K562 (cell line): ENCODE data around the gene JUND. TPM values are rescaled to one million over a fixed set of nuclear protein-coding genes. Genes with fewer than 3 reads are reported as not detected.

ENCODE experiments used
- ARHGAP35 ChIP-seq: fragments of 450-650 bp; IDR thresholded peaks from 2 replicates; pipeline ENCODE4 v1.6.1; 2018; ENCODE audit not compliant: partially characterized antibody
- CTBP1 ChIP-seq: fragments of 450-650 bp; IDR thresholded peaks from 2 replicates; pipeline ENCODE4 v1.6.1; 2016; ENCODE audit warnings: borderline replicate concordance
- HDAC2 ChIP-seq: fragments of 450-650 bp; IDR thresholded peaks from 2 replicates; pipeline ENCODE4 v1.6.1; 2016; ENCODE audit warnings: mild to moderate bottlenecking
- HNRNPLL ChIP-seq: fragments of 200-400 bp; formaldehyde crosslinking; IDR thresholded peaks from 2 replicates; pipeline ENCODE4 v1.6.1; 2017; ENCODE audit warnings: low read length, low read depth, mild to moderate bottlenecking; ENCODE audit not compliant: poor library complexity, severe bottlenecking
- L3MBTL2 ChIP-seq: fragments of 450-650 bp; IDR thresholded peaks from 2 replicates; pipeline ENCODE4 v1.6.1; 2016; ENCODE audit warnings: mild to moderate bottlenecking, moderate library complexity
- LEF1 ChIP-seq: fragments of 450-650 bp; IDR thresholded peaks from 2 replicates; pipeline ENCODE4 v1.6.1; 2016; ENCODE audit warnings: mild to moderate bottlenecking
- MTA3 ChIP-seq: fragments of 450-650 bp; formaldehyde crosslinking; IDR thresholded peaks from 2 replicates; pipeline ENCODE4 v1.6.1; 2017; ENCODE audit warnings: mild to moderate bottlenecking, borderline replicate concordance
- PTTG1 ChIP-seq: fragments of 450-650 bp; IDR thresholded peaks from 2 replicates; pipeline ENCODE4 v1.6.1; 2016; ENCODE audit warnings: low read depth, mild to moderate bottlenecking, missing genetic modification characterization, missing compliant biosample characterization
- PYGO2 ChIP-seq: fragments of 450-650 bp; IDR thresholded peaks from 2 replicates; pipeline ENCODE4 v1.6.1; 2016; ENCODE audit warnings: mild to moderate bottlenecking, missing genetic modification characterization, moderate library complexity, missing compliant biosample characterization
- RBM25 ChIP-seq: fragments of 200-400 bp; formaldehyde crosslinking; IDR thresholded peaks from 2 replicates; pipeline ENCODE4 v1.6.1; 2018; ENCODE audit warnings: low read length, low read depth, moderate library complexity; ENCODE audit not compliant: severe bottlenecking
- RUNX1 ChIP-seq: sonication (generic); IDR thresholded peaks from 2 replicates; pipeline ENCODE4 v1.6.1; 2016; ENCODE audit warnings: antibody characterized with exemption, low read depth
- SOX6 ChIP-seq: fragments of 450-650 bp; IDR thresholded peaks from 2 replicates; pipeline ENCODE4 v1.6.1; 2014; ENCODE audit warnings: mild to moderate bottlenecking
- TFAP4 ChIP-seq: sonication (generic); formaldehyde crosslinking; IDR thresholded peaks from 2 replicates; pipeline ENCODE4 v1.8.0; 2022; ENCODE audit warnings: missing genetic modification reagents, mild to moderate bottlenecking, moderate library complexity, borderline replicate concordance
- ZBTB1 ChIP-seq: sonication (generic); formaldehyde crosslinking; IDR thresholded peaks from 2 replicates; pipeline ENCODE4 v1.8.1; 2023; ENCODE audit warnings: missing genetic modification reagents, low read depth, mild to moderate bottlenecking, borderline replicate concordance
- polyA plus RNA-seq, 8 experiments: library from polyadenylated mRNA; depleted of rRNA in 4 of 8; stranded (reverse) in 5 of 8; unstranded in 3 of 8; fragments of >200 nt; fragmentation: Nextera tagmentation in 2 of 8; fragmentation: Illumina TruSeq in 1 of 8; extraction: Ambion mirVana in 2 of 8; extraction: Trizol in 1 of 8; gene quantifications; 2 replicates each; pipeline versions ENCODE4 v1.2.1 to v1.2.3, GENCODE V29; 2011 to 2014; ENCODE audit warnings: inconsistent platforms in 1 of 8, missing spikeins in 1 of 8
- total RNA-seq, 7 experiments: library from RNA; depleted of rRNA in 6 of 7; stranded (reverse); fragments of >200 nt in 6 of 7; fragmentation: Illumina TruSeq in 2 of 7; extraction: Trizol in 2 of 7; gene quantifications; 2 replicates each; pipeline versions ENCODE4 v1.2.1 to v1.2.3, GENCODE V29; 2011 to 2021; ENCODE audit warnings: low replicate concordance in 1 of 7
- TF ChIP-seq, protein P1 (sequence below): fragments of 250-450 bp; sonication (Bioruptor Pico); IDR thresholded peaks from 2 replicates; pipeline ENCODE4 v1.5.0; 2021
- TF ChIP-seq, protein P2 (sequence below), 2 experiments: fragments of 450-650 bp; formaldehyde crosslinking in 1 of 2; IDR thresholded peaks; 2 replicates each; pipeline versions ENCODE4 v1.4.0 to v1.6.1; 2014 to 2020; ENCODE audit warnings: mild to moderate bottlenecking in 2 of 2, borderline replicate concordance in 1 of 2, low read depth in 1 of 2
- TF ChIP-seq, protein P3 (sequence below): sonication (generic); formaldehyde crosslinking; IDR thresholded peaks from 2 replicates; pipeline ENCODE4 v1.9.0; 2022; ENCODE audit warnings: mild to moderate bottlenecking, missing genetic modification reagents

JUND gene
- total and polyA plus RNA-seq, 9 of the 15 experiments (the other 6 are each of a cell fraction or from before 2014, with no cell fraction given), result 6.4 to 286 (median 42.3) TPM

- TF ChIP-seq, protein P1, sequence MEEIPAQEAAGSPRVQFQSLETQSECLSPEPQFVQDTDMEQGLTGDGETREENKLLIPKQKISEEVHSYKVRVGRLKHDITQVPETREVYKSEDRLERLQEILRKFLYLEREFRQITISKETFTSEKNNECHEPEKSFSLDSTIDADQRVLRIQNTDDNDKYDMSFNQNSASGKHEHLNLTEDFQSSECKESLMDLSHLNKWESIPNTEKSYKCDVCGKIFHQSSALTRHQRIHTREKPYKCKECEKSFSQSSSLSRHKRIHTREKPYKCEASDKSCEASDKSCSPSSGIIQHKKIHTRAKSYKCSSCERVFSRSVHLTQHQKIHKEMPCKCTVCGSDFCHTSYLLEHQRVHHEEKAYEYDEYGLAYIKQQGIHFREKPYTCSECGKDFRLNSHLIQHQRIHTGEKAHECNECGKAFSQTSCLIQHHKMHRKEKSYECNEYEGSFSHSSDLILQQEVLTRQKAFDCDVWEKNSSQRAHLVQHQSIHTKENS (CRISPR knock-in tag), result no peak
- TF ChIP-seq PYGO2 (tag) (0 out of 2 replicates have a peak, but pooled peaks have one; percentile 5), ARHGAP35 (no peak), SOX6 (peak; percentile 21; the same call in 1 of the 2 replicates), RBM25 (peak; percentile 78), HNRNPLL (no peak), LEF1 (0 out of 2 replicates have a peak, but pooled peaks have one; percentile 18), PTTG1 (tag) (no peak), ZBTB1 (CRISPR knock-in tag) (no peak), RUNX1 (no peak), L3MBTL2 (peak; percentile 52), HDAC2 (peak; percentile 66), MTA3 (no peak), TFAP4 (CRISPR knock-in tag) (no peak), CTBP1 (peak; percentile 47; the same call in 1 of the 2 replicates)
- TF ChIP-seq, protein P2, sequence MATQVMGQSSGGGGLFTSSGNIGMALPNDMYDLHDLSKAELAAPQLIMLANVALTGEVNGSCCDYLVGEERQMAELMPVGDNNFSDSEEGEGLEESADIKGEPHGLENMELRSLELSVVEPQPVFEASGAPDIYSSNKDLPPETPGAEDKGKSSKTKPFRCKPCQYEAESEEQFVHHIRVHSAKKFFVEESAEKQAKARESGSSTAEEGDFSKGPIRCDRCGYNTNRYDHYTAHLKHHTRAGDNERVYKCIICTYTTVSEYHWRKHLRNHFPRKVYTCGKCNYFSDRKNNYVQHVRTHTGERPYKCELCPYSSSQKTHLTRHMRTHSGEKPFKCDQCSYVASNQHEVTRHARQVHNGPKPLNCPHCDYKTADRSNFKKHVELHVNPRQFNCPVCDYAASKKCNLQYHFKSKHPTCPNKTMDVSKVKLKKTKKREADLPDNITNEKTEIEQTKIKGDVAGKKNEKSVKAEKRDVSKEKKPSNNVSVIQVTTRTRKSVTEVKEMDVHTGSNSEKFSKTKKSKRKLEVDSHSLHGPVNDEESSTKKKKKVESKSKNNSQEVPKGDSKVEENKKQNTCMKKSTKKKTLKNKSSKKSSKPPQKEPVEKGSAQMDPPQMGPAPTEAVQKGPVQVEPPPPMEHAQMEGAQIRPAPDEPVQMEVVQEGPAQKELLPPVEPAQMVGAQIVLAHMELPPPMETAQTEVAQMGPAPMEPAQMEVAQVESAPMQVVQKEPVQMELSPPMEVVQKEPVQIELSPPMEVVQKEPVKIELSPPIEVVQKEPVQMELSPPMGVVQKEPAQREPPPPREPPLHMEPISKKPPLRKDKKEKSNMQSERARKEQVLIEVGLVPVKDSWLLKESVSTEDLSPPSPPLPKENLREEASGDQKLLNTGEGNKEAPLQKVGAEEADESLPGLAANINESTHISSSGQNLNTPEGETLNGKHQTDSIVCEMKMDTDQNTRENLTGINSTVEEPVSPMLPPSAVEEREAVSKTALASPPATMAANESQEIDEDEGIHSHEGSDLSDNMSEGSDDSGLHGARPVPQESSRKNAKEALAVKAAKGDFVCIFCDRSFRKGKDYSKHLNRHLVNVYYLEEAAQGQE (IDR thresholded peaks at IDR 0.05; ENCODE audit: borderline replicate concordance), result peak; percentile 85
- TF ChIP-seq, protein P2 (CRISPR knock-in tag; IDR thresholded peaks at IDR 0.05; ENCODE audit: low read depth), result no peak
- TF ChIP-seq, protein P3, sequence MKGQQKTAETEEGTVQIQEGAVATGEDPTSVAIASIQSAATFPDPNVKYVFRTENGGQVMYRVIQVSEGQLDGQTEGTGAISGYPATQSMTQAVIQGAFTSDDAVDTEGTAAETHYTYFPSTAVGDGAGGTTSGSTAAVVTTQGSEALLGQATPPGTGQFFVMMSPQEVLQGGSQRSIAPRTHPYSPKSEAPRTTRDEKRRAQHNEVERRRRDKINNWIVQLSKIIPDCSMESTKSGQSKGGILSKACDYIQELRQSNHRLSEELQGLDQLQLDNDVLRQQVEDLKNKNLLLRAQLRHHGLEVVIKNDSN (CRISPR knock-in tag), result no peak
Measured at GRCh38 chr19:18328340-18329034, 47.1 kb upstream of the JUND start (continued).
